Tibial nerve (tissue), 4 donors: Measurements from ENCODE around the gene GABPB1. TPM values are rescaled to one million over a fixed set of nuclear protein-coding genes. Genes with fewer than 3 reads are reported as not detected.

Experiments
- DNase-seq, 2 donors: peaks; one replicate each; pipeline ENCODE4 v3.0.0-alpha.2; 2019; ENCODE audit warnings: low spot score in 2 of 2
- H3K27ac ChIP-seq, 4 donors: fragments of 200-600 bp; sonication (generic) in 3 of 4; one replicate each; pipeline ENCODE4 v1.5.1; 2017 to 2019; ENCODE audit warnings: mild to moderate bottlenecking in 1 of 4
- H3K27me3 ChIP-seq, 2 donors: fragments of 200-600 bp; sonication (generic) in 1 of 2; one replicate each; pipeline versions ENCODE4 v1.5.1 to v1.6.0; 2017 to 2019
- H3K36me3 ChIP-seq, 3 donors: fragments of 200-600 bp; sonication (generic); one replicate each; pipeline ENCODE4 v1.5.1; 2018 to 2019
- H3K4me1 ChIP-seq, 4 donors: fragments of 200-600 bp; sonication (generic) in 3 of 4; one replicate each; pipeline ENCODE4 v1.5.1; 2017 to 2019
- H3K4me3 ChIP-seq, 4 donors: fragments of 200-600 bp; sonication (generic) in 3 of 4; one replicate each; pipeline ENCODE4 v1.5.1; 2017 to 2019; ENCODE audit warnings: mild to moderate bottlenecking in 1 of 4, moderate library complexity in 1 of 4
- H3K9me3 ChIP-seq, 4 donors: fragments of 200-600 bp; sonication (generic) in 3 of 4; one replicate each; pipeline ENCODE4 v1.5.1; 2017 to 2019
- CTCF ChIP-seq, 5 experiments: fragments of 200-600 bp in 3 of 5; fragments of 450-650 bp in 2 of 5; sonication (generic) in 3 of 5; IDR thresholded peaks; one replicate each; pipeline ENCODE4 v1.5.1; 2016 to 2019; ENCODE audit warnings: antibody characterized with exemption in 5 of 5, mild to moderate bottlenecking in 3 of 5, moderate library complexity in 2 of 5
- EP300 ChIP-seq, 2 donors: sonication (generic); formaldehyde crosslinking; IDR thresholded peaks; one replicate each; pipeline ENCODE4 v1.6.1; 2017; ENCODE audit warnings: antibody characterized with exemption in 2 of 2, mild to moderate bottlenecking in 1 of 2
- POLR2A ChIP-seq, 2 donors: fragments of 450-650 bp; IDR thresholded peaks; one replicate each; pipeline ENCODE4 v1.6.1; 2017; ENCODE audit warnings: antibody characterized with exemption in 2 of 2, mild to moderate bottlenecking in 2 of 2, moderate library complexity in 2 of 2
- WGBS, 2 donors: methylation state at CpG; one replicate each; pipeline ENCODE4 v1.1.5; 2018; 5-methylcytosine and 5-hydroxymethylcytosine counted together
- total RNA-seq, 4 donors: library from RNA; depleted of rRNA; stranded (reverse); fragments of >200 nt; gene quantifications; one replicate each; pipeline ENCODE4 v1.1.0, GENCODE V29; 2016

The GABPB1 gene
- total RNA-seq, 4 donors from 2014 or later, result 13.3 to 22.2 (median 17.4) TPM

- WGBS, 2 donors, result 97% methylated on average over 4 of the region's 4 CpGs
Measured at GRCh38 chr15:50333229-50333628, 21.8 kb downstream of the GABPB1 start.

GRCh38 chr15:50330921-50331320 is 24.1 kb downstream of the GABPB1 start:
- WGBS, 2 donors, result 85 to 100% methylated on average over 1 of the region's 1 CpG
- no peak overlapping the region for H3K4me3 ChIP-seq
- no peaks in the 10 kb centered on the region for H3K36me3 ChIP-seq
- TF ChIP-seq POLR2A (IDR thresholded peaks at IDR 0.05) (no peak), EP300 (IDR thresholded peaks at IDR 0.05) (no peak), CTCF (IDR thresholded peaks at IDR 0.05) (no peak)
- no peak for DNase-seq
- no peak overlapping the region for H3K27ac ChIP-seq
- H3K27me3 ChIP-seq, result no peaks in the 10 kb centered on the region
- no peaks in the 10 kb centered on the region for H3K4me1 ChIP-seq
- H3K9me3 ChIP-seq, result no peaks in the 10 kb centered on the region

More at GRCh38 chr15:50333229-50333628, 21.8 kb downstream of the GABPB1 start:
- Histone ChIP-seq H3K4me1 (no peaks in the 10 kb centered on the region), H3K9me3 (no peaks in the 10 kb centered on the region), H3K4me3 (no peak overlapping the region), H3K36me3 (peaks cover 0 to under 1% (median 0%) of the 10 kb centered on the region in 3 donors), H3K27me3 (no peaks in the 10 kb centered on the region), H3K27ac (no peak overlapping the region)
- DNase-seq, result no peak
- no peak for TF ChIP-seq POLR2A (IDR thresholded peaks at IDR 0.05)
- no peak for TF ChIP-seq CTCF (IDR thresholded peaks at IDR 0.05)
- no peak for TF ChIP-seq EP300 (IDR thresholded peaks at IDR 0.05)

- Histone ChIP-seq H3K9me3 (no peaks in the 10 kb centered on the region), H3K4me1 (no peaks in the 10 kb centered on the region), H3K36me3 (no peaks in the 10 kb centered on the region), H3K27ac (no peak overlapping the region), H3K27me3 (no peaks in the 10 kb centered on the region), H3K4me3 (no peak overlapping the region)
- 90 to 91% methylated on average over 3 of the region's 3 CpGs for WGBS, 2 donors
- DNase-seq, result no peak
- TF ChIP-seq POLR2A (IDR thresholded peaks at IDR 0.05) (no peak), EP300 (IDR thresholded peaks at IDR 0.05) (no peak), CTCF (IDR thresholded peaks at IDR 0.05) (no peak)
Measured at GRCh38 chr15:50328116-50328515, 26.9 kb downstream of the GABPB1 start.

- Histone ChIP-seq H3K27me3 (no peaks in the 10 kb centered on the region), H3K9me3 (no peaks in the 10 kb centered on the region), H3K4me3 (no peak overlapping the region), H3K36me3 (no peaks in the 10 kb centered on the region), H3K27ac (no peak overlapping the region), H3K4me1 (no peaks in the 10 kb centered on the region)
- 20 to 31% methylated on average over 3 of the region's 3 CpGs for WGBS, 2 donors
- TF ChIP-seq EP300 (IDR thresholded peaks at IDR 0.05), result no peak
- TF ChIP-seq POLR2A (IDR thresholded peaks at IDR 0.05), result no peak
- TF ChIP-seq CTCF (IDR thresholded peaks at IDR 0.05), result no peak
- no peak for DNase-seq
Measured at GRCh38 chr15:50321680-50322210, 33.3 kb downstream of the GABPB1 start.

GRCh38 chr15:50320504-50320903 is 34.5 kb downstream of the GABPB1 start:
- Histone ChIP-seq H3K9me3 (no peaks in the 10 kb centered on the region), H3K4me3 (no peak overlapping the region), H3K27me3 (no peaks in the 10 kb centered on the region), H3K36me3 (no peaks in the 10 kb centered on the region), H3K27ac (no peak overlapping the region), H3K4me1 (peaks cover 0 to 9% (median 0%) of the 10 kb centered on the region in 4 donors)
- no peak for DNase-seq
- TF ChIP-seq CTCF (IDR thresholded peaks at IDR 0.05) (no peak), POLR2A (IDR thresholded peaks at IDR 0.05) (no peak), EP300 (IDR thresholded peaks at IDR 0.05) (no peak)
